Vagina (tissue), 2 donors: Measurements from ENCODE around the gene SIGLEC9. TPM values are rescaled to one million over a fixed set of nuclear protein-coding genes. Genes with fewer than 3 reads are reported as not detected.

ENCODE experiments used
- DNase-seq, 2 donors: peaks; one replicate each; pipeline ENCODE4 v3.0.0-alpha.2; 2017; ENCODE audit errors: extremely low spot score in 2 of 2
- H3K27ac ChIP-seq: fragments of 200-600 bp; sonication (generic); one replicate; pipeline ENCODE4 v1.5.1; 2019
- H3K27me3 ChIP-seq: fragments of 200-600 bp; sonication (generic); one replicate; pipeline ENCODE4 v1.5.1; 2019
- H3K36me3 ChIP-seq, 2 donors: fragments of 200-600 bp; sonication (generic); one replicate each; pipeline ENCODE4 v1.5.1; 2017 to 2019
- H3K4me1 ChIP-seq: fragments of 200-600 bp; sonication (generic); one replicate; pipeline ENCODE4 v1.5.1; 2019
- H3K4me3 ChIP-seq, 2 donors: fragments of 200-600 bp; sonication (generic); 1 replicate in 1 of 2; 2 replicates in 1 of 2; pipeline ENCODE4 v1.5.1; 2016 to 2019
- H3K9me3 ChIP-seq: fragments of 200-600 bp; sonication (generic); one replicate; pipeline ENCODE4 v1.5.1; 2019
- CTCF ChIP-seq, 3 experiments: fragments of 450-650 bp in 2 of 3; fragments of 200-600 bp in 1 of 3; sonication (generic) in 1 of 3; IDR thresholded peaks; one replicate each; pipeline ENCODE4 v1.5.1; 2017 to 2019; ENCODE audit warnings: antibody characterized with exemption in 3 of 3, mild to moderate bottlenecking in 2 of 3, moderate library complexity in 2 of 3
- POLR2A ChIP-seq, 2 donors: fragments of 450-650 bp; IDR thresholded peaks; one replicate each; pipeline ENCODE4 v1.6.1; 2017; ENCODE audit warnings: antibody characterized with exemption in 2 of 2, mild to moderate bottlenecking in 2 of 2, moderate library complexity in 2 of 2
- POLR2AphosphoS5 ChIP-seq, 2 donors: sonication (generic); formaldehyde crosslinking; IDR thresholded peaks; one replicate each; pipeline ENCODE4 v1.9.0; 2017; ENCODE audit warnings: antibody characterized with exemption in 2 of 2, mild to moderate bottlenecking in 2 of 2, low read depth in 1 of 2; ENCODE audit not compliant: insufficient read depth in 1 of 2
- intact Hi-C: fragments of 100-400 bp; cut with DNase I; formaldehyde crosslinking; loops from one replicate; pipeline ENCODE4 v1.15.1; 2023
- total RNA-seq: library from RNA; depleted of rRNA; stranded (reverse); fragments of >200 nt; gene quantifications from one replicate; pipeline ENCODE4 v1.2.3, GENCODE V29; 2016

The SIGLEC9 gene
- total RNA-seq, 1 donor from 2014 or later = 5.9 TPM

DNA sequence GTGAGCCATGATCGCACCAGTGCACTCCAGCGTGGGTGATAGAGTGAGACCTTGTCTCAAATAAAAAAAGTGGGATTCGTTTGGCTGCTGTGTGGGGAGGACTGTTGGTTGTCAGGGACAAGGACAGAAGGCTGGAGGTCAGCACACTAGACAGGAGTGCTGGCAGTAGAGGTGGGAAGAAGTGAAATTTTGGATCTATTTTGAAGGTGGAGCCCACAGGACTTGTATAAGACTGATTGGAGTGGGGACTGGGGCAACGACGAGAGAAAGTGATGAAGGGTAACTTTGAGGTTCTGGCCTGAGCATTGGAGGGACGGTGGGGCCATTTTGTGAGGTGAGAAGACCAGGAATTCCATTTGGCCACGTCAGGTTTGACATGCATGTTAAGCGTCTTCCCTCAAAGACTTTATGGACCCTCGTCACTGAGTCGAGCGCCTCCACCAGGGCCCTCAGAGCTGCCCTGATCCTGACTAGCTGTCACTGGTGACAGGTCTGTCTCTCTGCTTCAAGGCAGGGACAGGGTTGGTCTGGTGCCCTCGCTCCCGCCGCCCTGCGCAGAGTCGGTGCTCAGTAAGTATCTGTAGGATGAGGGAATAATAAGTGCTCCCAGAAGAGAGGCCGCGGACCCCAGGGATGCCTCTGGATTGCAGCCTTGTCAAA lies 17.2 kb upstream of the SIGLEC9 start:
- peak overlapping the region; percentile 53 for H3K27ac ChIP-seq
- peaks cover 0 to 7% of the 10 kb centered on the region in 2 donors for H3K36me3 ChIP-seq
- H3K27me3 ChIP-seq = no peaks in the 10 kb centered on the region
- intact Hi-C loops = no loop called here
- TF ChIP-seq POLR2AphosphoS5 (IDR thresholded peaks at IDR 0.05; ENCODE audit: insufficient read depth in 1 of 2, low read depth in 1 of 2) = no peak
- no peak for TF ChIP-seq CTCF (IDR thresholded peaks at IDR 0.05)
- no peak for TF ChIP-seq POLR2A (IDR thresholded peaks at IDR 0.05)
- H3K9me3 ChIP-seq = no peaks in the 10 kb centered on the region
- peak overlapping the region; percentile 51 to 83 for H3K4me3 ChIP-seq
- H3K4me1 ChIP-seq = peaks cover 16% of the 10 kb centered on the region
- no peak for DNase-seq

GRCh38 chr19:51108066-51108804 lies 16.5 kb upstream of the SIGLEC9 start, which contains the start of gene CTU1:
CTU1 (minus strand) TSS chr19:51108409; CDS start chr19:51104569, 3,840 bp downstream.
- H3K27me3 ChIP-seq = no peaks in the 10 kb centered on the region
- H3K9me3 ChIP-seq = no peaks in the 10 kb centered on the region
- H3K36me3 ChIP-seq = peaks cover 0 to 5% of the 10 kb centered on the region in 2 donors
- TF ChIP-seq CTCF (IDR thresholded peaks at IDR 0.05) (peak in 1 of 3 experiments; percentile 20), POLR2AphosphoS5 (IDR thresholded peaks at IDR 0.05; ENCODE audit: insufficient read depth in 1 of 2, low read depth in 1 of 2) (peak; percentile 89 to 100), POLR2A (IDR thresholded peaks at IDR 0.05) (no peak)
- peak within 1 kb of the TSS; percentile 51 to 83 for H3K4me3 ChIP-seq
- H3K4me1 ChIP-seq = peaks cover 16% of the 10 kb centered on the region
- peak within 1 kb of the TSS; percentile 53 for H3K27ac ChIP-seq
- peak in 1 of 2 donors; percentile 99 for DNase-seq
- intact Hi-C loops = no loop called here

DNA sequence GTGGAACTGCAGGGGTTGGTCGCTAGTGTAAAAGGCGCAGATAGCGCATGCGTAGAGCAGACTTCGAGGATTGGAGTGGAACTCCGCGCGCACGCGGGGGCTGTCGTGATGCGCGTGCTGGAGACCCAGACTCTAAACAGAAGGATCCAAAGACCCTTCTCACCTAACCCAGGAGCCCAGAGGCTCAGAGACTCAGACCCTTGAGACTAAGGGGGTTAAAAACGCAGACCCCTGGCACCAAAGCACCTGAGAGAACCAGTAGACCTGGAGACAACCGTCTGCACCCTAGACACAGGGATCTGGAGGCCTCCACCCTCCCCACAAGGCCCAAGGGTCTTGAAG lies 15.9 kb upstream of the SIGLEC9 start:
- Histone ChIP-seq H3K4me3 (peak overlapping the region; percentile 51 to 83), H3K27ac (peak overlapping the region; percentile 15), H3K9me3 (no peaks in the 10 kb centered on the region), H3K4me1 (peaks cover 16% of the 10 kb centered on the region), H3K27me3 (no peaks in the 10 kb centered on the region), H3K36me3 (peaks cover 0 to 2% of the 10 kb centered on the region in 2 donors)
- TF ChIP-seq POLR2A (IDR thresholded peaks at IDR 0.05) = no peak
- intact Hi-C loops = no loop called here
- DNase-seq = no peak

DNA sequence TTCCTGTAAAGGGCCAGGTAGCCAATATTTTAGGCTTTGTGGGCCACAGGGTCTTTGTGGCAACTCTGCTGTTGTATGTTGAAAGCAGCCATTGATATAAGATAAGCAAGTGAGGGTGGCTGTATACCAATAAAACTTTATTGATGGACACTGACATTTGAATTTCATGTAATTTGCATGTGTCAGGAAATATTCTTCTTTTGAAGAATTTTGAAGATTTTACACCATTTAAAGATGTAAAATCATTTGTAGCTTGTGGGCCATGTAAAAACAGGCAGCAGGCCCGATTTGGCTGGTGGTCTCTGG lies 14.1 kb upstream of the SIGLEC9 start:
- DNase-seq = no peak
- Histone ChIP-seq H3K27ac (no peak overlapping the region), H3K4me3 (no peak overlapping the region), H3K36me3 (no peaks in the 10 kb centered on the region), H3K4me1 (peaks cover 16% of the 10 kb centered on the region), H3K27me3 (no peaks in the 10 kb centered on the region), H3K9me3 (no peaks in the 10 kb centered on the region)
- TF ChIP-seq CTCF (IDR thresholded peaks at IDR 0.05) = no peak
- no peak for TF ChIP-seq POLR2A (IDR thresholded peaks at IDR 0.05)
- TF ChIP-seq POLR2AphosphoS5 (IDR thresholded peaks at IDR 0.05; ENCODE audit: insufficient read depth in 1 of 2, low read depth in 1 of 2) = no peak
- intact Hi-C loops = no loop called here

- TF ChIP-seq POLR2A (IDR thresholded peaks at IDR 0.05) (no peak), CTCF (IDR thresholded peaks at IDR 0.05) (no peak), POLR2AphosphoS5 (IDR thresholded peaks at IDR 0.05; ENCODE audit: insufficient read depth in 1 of 2, low read depth in 1 of 2) (no peak)
- no peak overlapping the region for H3K27ac ChIP-seq
- intact Hi-C loops = no loop called here
Measured at GRCh38 chr19:51111606-51112005, 13.1 kb upstream of the SIGLEC9 start.

More at GRCh38 chr19:51111606-51112005, 13.1 kb upstream of the SIGLEC9 start:
- Histone ChIP-seq H3K36me3 (no peaks in the 10 kb centered on the region), H3K4me1 (peaks cover 15% of the 10 kb centered on the region), H3K27me3 (no peaks in the 10 kb centered on the region), H3K9me3 (no peaks in the 10 kb centered on the region), H3K4me3 (no peak overlapping the region)
- no peak for DNase-seq
